ENCODE data around the gene BCL7A. TPM values are rescaled to one million over a fixed set of nuclear protein-coding genes. Genes with fewer than 3 reads are reported as not detected.
A peak's percentile ranks its signal among the peaks of the same experiment; 100 is the strongest.

BCL7A gene
- polyA plus RNA-seq, 2 of the 4 experiments (the other 2 are of a cell fraction) = 9.2 to 9.4 TPM

DNA sequence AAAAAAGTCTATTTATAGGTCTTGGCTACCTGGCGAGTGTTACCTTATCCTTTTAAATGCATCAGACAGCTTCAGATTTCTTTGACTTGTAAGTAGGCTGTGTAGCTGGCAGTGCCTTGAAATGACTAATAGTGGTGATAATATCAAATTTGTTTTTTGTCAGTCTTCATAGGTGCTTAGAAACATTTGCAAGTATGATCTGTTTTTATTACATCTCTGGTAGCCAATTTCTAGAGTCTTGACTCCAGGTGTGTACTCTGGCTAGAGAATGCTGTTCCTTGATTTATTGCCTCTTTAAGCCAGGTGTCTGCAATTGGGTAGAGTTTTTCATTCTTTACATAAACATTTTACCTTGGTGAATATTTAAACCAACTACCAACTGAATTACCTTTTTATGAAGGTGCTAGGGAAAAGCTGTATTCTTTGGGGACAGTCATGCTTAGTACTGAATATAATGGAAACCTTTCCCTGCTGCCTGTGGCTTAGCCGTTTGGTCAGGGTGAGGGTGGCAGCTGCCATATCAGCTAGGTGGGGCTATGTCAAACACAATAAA, 89.5 kb downstream of the BCL7A start:
- FAIRE-seq (no peak), ATAC-seq (peak; percentile 46 to 61; a peak in 3 of 6 replicates), DNase-seq (ENCODE audit: low read depth in 1 of 2, low spot score in 1 of 2) (no peak)
- H3K4me1 ChIP-seq = peaks cover 68% of the 10 kb centered on the region
- CTCF ChIA-PET = interaction anchor here (0.7 to 14.2 kb wide), 12 partner anchors 8 to 317 kb away, joined by 3 to 120 read pairs (median 4); partner anchors contain the start of gene MLXIP
- peak overlapping the region; percentile 31 to 71; a peak in 5 of 6 replicates for H3K27ac ChIP-seq
- 19% methylated on average over 2 of the region's 2 CpGs for WGBS (ENCODE audit: missing lambda C conversion rate)
- TF ChIP-seq, protein P1, sequence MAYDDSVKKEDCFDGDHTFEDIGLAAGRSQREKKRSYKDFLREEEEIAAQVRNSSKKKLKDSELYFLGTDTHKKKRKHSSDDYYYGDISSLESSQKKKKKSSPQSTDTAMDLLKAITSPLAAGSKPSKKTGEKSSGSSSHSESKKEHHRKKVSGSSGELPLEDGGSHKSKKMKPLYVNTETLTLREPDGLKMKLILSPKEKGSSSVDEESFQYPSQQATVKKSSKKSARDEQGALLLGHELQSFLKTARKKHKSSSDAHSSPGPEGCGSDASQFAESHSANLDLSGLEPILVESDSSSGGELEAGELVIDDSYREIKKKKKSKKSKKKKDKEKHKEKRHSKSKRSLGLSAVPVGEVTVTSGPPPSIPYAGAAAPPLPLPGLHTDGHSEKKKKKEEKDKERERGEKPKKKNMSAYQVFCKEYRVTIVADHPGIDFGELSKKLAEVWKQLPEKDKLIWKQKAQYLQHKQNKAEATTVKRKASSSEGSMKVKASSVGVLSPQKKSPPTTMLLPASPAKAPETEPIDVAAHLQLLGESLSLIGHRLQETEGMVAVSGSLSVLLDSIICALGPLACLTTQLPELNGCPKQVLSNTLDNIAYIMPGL (CRISPR knock-in tag; IDR thresholded peaks at IDR 0.05; ENCODE audit: borderline replicate concordance) = no peak
- TF ChIP-seq RFX5 (IDR thresholded peaks at IDR 0.05) = no peak
- no peak for TF ChIP-seq HOXB5 (CRISPR knock-in tag; IDR thresholded peaks at IDR 0.05)
- no peak for TF ChIP-seq PHF8 (IDR thresholded peaks at IDR 0.05; ENCODE audit: borderline replicate concordance, low read depth)
- TF ChIP-seq MYC (IDR thresholded peaks at IDR 0.05; ENCODE audit: borderline replicate concordance, low read length) = no peak
- no peak for TF ChIP-seq RNF2 (IDR thresholded peaks at IDR 0.05; ENCODE audit: borderline replicate concordance, low read depth)
- TF ChIP-seq, protein P2, sequence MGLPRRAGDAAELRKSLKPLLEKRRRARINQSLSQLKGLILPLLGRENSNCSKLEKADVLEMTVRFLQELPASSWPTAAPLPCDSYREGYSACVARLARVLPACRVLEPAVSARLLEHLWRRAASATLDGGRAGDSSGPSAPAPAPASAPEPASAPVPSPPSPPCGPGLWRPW (IDR thresholded peaks at IDR 0.05) = no peak
- TF ChIP-seq MAZ (IDR thresholded peaks at IDR 0.05; ENCODE audit: borderline replicate concordance, low read depth, low read length) = no peak
- TF ChIP-seq TP53 (CRISPR knock-in tag; IDR thresholded peaks at IDR 0.05) = no peak
- TF ChIP-seq CHD4 (IDR thresholded peaks at IDR 0.05; ENCODE audit: borderline replicate concordance) = no peak
- TF ChIP-seq GATA3 (IDR thresholded peaks at IDR 0.05; ENCODE audit: borderline replicate concordance) = no peak
- no peak for TF ChIP-seq HEYL (CRISPR knock-in tag; IDR thresholded peaks at IDR 0.05)
- TF ChIP-seq POLR2AphosphoS2 (conservative IDR thresholded peaks at IDR 0.05; ENCODE audit: low read length) = no peak
- TF ChIP-seq NR3C1 (IDR thresholded peaks at IDR 0.05) = no peak
- TF ChIP-seq, protein P3, sequence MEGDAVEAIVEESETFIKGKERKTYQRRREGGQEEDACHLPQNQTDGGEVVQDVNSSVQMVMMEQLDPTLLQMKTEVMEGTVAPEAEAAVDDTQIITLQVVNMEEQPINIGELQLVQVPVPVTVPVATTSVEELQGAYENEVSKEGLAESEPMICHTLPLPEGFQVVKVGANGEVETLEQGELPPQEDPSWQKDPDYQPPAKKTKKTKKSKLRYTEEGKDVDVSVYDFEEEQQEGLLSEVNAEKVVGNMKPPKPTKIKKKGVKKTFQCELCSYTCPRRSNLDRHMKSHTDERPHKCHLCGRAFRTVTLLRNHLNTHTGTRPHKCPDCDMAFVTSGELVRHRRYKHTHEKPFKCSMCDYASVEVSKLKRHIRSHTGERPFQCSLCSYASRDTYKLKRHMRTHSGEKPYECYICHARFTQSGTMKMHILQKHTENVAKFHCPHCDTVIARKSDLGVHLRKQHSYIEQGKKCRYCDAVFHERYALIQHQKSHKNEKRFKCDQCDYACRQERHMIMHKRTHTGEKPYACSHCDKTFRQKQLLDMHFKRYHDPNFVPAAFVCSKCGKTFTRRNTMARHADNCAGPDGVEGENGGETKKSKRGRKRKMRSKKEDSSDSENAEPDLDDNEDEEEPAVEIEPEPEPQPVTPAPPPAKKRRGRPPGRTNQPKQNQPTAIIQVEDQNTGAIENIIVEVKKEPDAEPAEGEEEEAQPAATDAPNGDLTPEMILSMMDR (IDR thresholded peaks at IDR 0.05) = no peak
- TF ChIP-seq, protein P4, sequence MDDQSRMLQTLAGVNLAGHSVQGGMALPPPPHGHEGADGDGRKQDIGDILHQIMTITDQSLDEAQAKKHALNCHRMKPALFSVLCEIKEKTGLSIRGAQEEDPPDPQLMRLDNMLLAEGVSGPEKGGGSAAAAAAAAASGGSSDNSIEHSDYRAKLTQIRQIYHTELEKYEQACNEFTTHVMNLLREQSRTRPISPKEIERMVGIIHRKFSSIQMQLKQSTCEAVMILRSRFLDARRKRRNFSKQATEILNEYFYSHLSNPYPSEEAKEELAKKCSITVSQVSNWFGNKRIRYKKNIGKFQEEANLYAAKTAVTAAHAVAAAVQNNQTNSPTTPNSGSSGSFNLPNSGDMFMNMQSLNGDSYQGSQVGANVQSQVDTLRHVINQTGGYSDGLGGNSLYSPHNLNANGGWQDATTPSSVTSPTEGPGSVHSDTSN (IDR thresholded peaks at IDR 0.05) = no peak
- TF ChIP-seq, protein P5, sequence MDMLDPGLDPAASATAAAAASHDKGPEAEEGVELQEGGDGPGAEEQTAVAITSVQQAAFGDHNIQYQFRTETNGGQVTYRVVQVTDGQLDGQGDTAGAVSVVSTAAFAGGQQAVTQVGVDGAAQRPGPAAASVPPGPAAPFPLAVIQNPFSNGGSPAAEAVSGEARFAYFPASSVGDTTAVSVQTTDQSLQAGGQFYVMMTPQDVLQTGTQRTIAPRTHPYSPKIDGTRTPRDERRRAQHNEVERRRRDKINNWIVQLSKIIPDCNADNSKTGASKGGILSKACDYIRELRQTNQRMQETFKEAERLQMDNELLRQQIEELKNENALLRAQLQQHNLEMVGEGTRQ (IDR thresholded peaks at IDR 0.05) = no peak
- no peak for TF ChIP-seq CBX2 (IDR thresholded peaks at IDR 0.05; ENCODE audit: borderline replicate concordance, low read depth)
- H3K9me3 ChIP-seq = no peaks in the 10 kb centered on the region
- H3K4me3 ChIP-seq = no peak overlapping the region
- POLR2A ChIA-PET = interaction anchor here (0.5 to 1.0 kb wide), 3 partner anchors 12 to 73 kb away, joined by 3 to 6 read pairs (median 5); partner anchors contain the start of gene MLXIP
- H3K4me2 ChIP-seq = peak overlapping the region; percentile 77

Other genes with a start within 250 kb of the BCL7A start
- gene RHOF, start 228.2 kb upstream of the BCL7A start, polyA plus RNA-seq (2011; rRNA removed) = 47.1 and 48.0 TPM in 2 replicates
- gene RHOF, start 228.2 kb upstream of the BCL7A start, polyA plus RNA-seq (2017; fragmentation: RNase III; extraction: RNeasy Plus Mini Kit Qiagen cat#74134 plus additional on column Dnase treatment) = 48.6 to 52.3 TPM (median 51.8 TPM) in 3 replicates
- 1.1 and 2.1 TPM in 2 replicates for gene SETD1B, start 217.9 kb upstream of the BCL7A start, polyA plus RNA-seq (2011; rRNA removed)
- gene SETD1B, start 217.9 kb upstream of the BCL7A start, polyA plus RNA-seq (2017; fragmentation: RNase III; extraction: RNeasy Plus Mini Kit Qiagen cat#74134 plus additional on column Dnase treatment) = 7.4 to 8.6 TPM (median 8.0 TPM) in 3 replicates
- gene HPD, start 163.0 kb upstream of the BCL7A start, polyA plus RNA-seq (2011; rRNA removed) = 1.3 and 1.7 TPM in 2 replicates
- 1.8 to 2.6 TPM (median 2.0 TPM) in 3 replicates for gene HPD, start 163.0 kb upstream of the BCL7A start, polyA plus RNA-seq (2017; fragmentation: RNase III; extraction: RNeasy Plus Mini Kit Qiagen cat#74134 plus additional on column Dnase treatment)
- gene PSMD9, start 133.1 kb upstream of the BCL7A start, polyA plus RNA-seq (2011; rRNA removed) = 81.4 and 89.3 TPM in 2 replicates
- 147 to 164 TPM (median 154 TPM) in 3 replicates for gene PSMD9, start 133.1 kb upstream of the BCL7A start, polyA plus RNA-seq (2017; fragmentation: RNase III; extraction: RNeasy Plus Mini Kit Qiagen cat#74134 plus additional on column Dnase treatment)
- gene CFAP251, start 103.3 kb upstream of the BCL7A start, polyA plus RNA-seq (2011; rRNA removed) = 1.4 and 1.7 TPM in 2 replicates
- 0.66 to 1.2 TPM (median 0.94 TPM) in 3 replicates for gene CFAP251, start 103.3 kb upstream of the BCL7A start, polyA plus RNA-seq (2017; fragmentation: RNase III; extraction: RNeasy Plus Mini Kit Qiagen cat#74134 plus additional on column Dnase treatment)
- 7.0 and 11.6 TPM in 2 replicates for gene MLXIP, start 56.9 kb downstream of the BCL7A start, polyA plus RNA-seq (2011; rRNA removed)
- gene MLXIP, start 56.9 kb downstream of the BCL7A start, polyA plus RNA-seq (2017; fragmentation: RNase III; extraction: RNeasy Plus Mini Kit Qiagen cat#74134 plus additional on column Dnase treatment) = 18.1 to 21.4 TPM (median 21.2 TPM) in 3 replicates
- not detected in 2 replicates for gene IL31, start 152.3 kb downstream of the BCL7A start, polyA plus RNA-seq (2011; rRNA removed)
- gene IL31, start 152.3 kb downstream of the BCL7A start, polyA plus RNA-seq (2017; fragmentation: RNase III; extraction: RNeasy Plus Mini Kit Qiagen cat#74134 plus additional on column Dnase treatment) = not detected in 3 replicates
- gene LRRC43, start 161.2 kb downstream of the BCL7A start, polyA plus RNA-seq (2011; rRNA removed) = 0.09 TPM in 1 of 2 replicates, not detected in the other
- 0.14 to 0.26 TPM in 2 of 3 replicates, not detected in the other for gene LRRC43, start 161.2 kb downstream of the BCL7A start, polyA plus RNA-seq (2017; fragmentation: RNase III; extraction: RNeasy Plus Mini Kit Qiagen cat#74134 plus additional on column Dnase treatment)
- 0.66 and 0.74 TPM in 2 replicates for gene B3GNT4, start 181.8 kb downstream of the BCL7A start, polyA plus RNA-seq (2011; rRNA removed)
- 0.55 to 1.2 TPM (median 0.73 TPM) in 3 replicates for gene B3GNT4, start 181.8 kb downstream of the BCL7A start, polyA plus RNA-seq (2017; fragmentation: RNase III; extraction: RNeasy Plus Mini Kit Qiagen cat#74134 plus additional on column Dnase treatment)
- gene DIABLO, start 204.2 kb downstream of the BCL7A start, polyA plus RNA-seq (2011; rRNA removed) = 104 and 108 TPM in 2 replicates
- gene DIABLO, start 204.2 kb downstream of the BCL7A start, polyA plus RNA-seq (2017; fragmentation: RNase III; extraction: RNeasy Plus Mini Kit Qiagen cat#74134 plus additional on column Dnase treatment) = 74.9 to 78.5 TPM (median 75.2 TPM) in 3 replicates
- 28.6 and 32.4 TPM in 2 replicates for gene VPS33A, start 244.6 kb downstream of the BCL7A start, polyA plus RNA-seq (2011; rRNA removed)
- 19.5 to 20.4 TPM (median 19.9 TPM) in 3 replicates for gene VPS33A, start 244.6 kb downstream of the BCL7A start, polyA plus RNA-seq (2017; fragmentation: RNase III; extraction: RNeasy Plus Mini Kit Qiagen cat#74134 plus additional on column Dnase treatment)

All from A549 (cell line).